Endodermal cell (in vitro differentiated cells): ENCODE measurements around the gene JAKMIP1. TPM values are rescaled to one million over a fixed set of nuclear protein-coding genes. Genes with fewer than 3 reads are reported as not detected.
A peak's percentile ranks its signal among the peaks of the same experiment; 100 is the strongest.

ENCODE experiments used
- DNase-seq: peaks from one replicate; pipeline ENCODE4 v3.0.0-alpha.2; 2017
- H3K27ac ChIP-seq: 2 replicates; pipeline ENCODE4 v1.5.1; 2013; ENCODE audit warnings: mild to moderate bottlenecking, low read depth, low read length, moderate library complexity
- H3K27me3 ChIP-seq: 2 replicates; pipeline ENCODE4 v1.6.1; 2013; ENCODE audit warnings: mild to moderate bottlenecking, low read length, moderate library complexity; ENCODE audit not compliant: insufficient read depth, control insufficient read depth, poor library complexity, severe bottlenecking
- H3K36me3 ChIP-seq: 2 replicates; pipeline ENCODE4 v1.7.0; 2013; ENCODE audit warnings: mild to moderate bottlenecking, low read length, moderate library complexity; ENCODE audit not compliant: control insufficient read depth, insufficient read depth
- H3K4me1 ChIP-seq: one replicate; pipeline ENCODE4 v1.7.0; 2013; ENCODE audit warnings: low read length; ENCODE audit not compliant: control insufficient read depth, insufficient read depth
- H3K4me3 ChIP-seq: 2 replicates; pipeline ENCODE4 v1.5.1; 2013; ENCODE audit warnings: mild to moderate bottlenecking, low read length, moderate library complexity
- H3K9ac ChIP-seq: 2 replicates; pipeline ENCODE4 v1.6.1; 2013; ENCODE audit warnings: mild to moderate bottlenecking, low read length, moderate library complexity; ENCODE audit not compliant: poor library complexity, severe bottlenecking; ENCODE audit errors: extremely low read depth
- H3K9me3 ChIP-seq: 2 replicates; pipeline ENCODE4 v1.6.1; 2013; ENCODE audit warnings: mild to moderate bottlenecking, low read length, moderate library complexity; ENCODE audit not compliant: control insufficient read depth
- H3K27ac Mint-ChIP-seq: 2 replicates; pipeline ENCODE4 v1.8.0; 2020; ENCODE audit warnings: mixed read lengths
- H3K27me3 Mint-ChIP-seq: 2 replicates; pipeline ENCODE4 v1.8.0; 2021; ENCODE audit warnings: mild to moderate bottlenecking, mixed read lengths; ENCODE audit not compliant: insufficient read depth
- H3K36me3 Mint-ChIP-seq: 2 replicates; pipeline ENCODE4 v1.8.0; 2020; ENCODE audit warnings: low read depth, mixed read lengths
- H3K4me1 Mint-ChIP-seq: 2 replicates; pipeline ENCODE4 v1.8.0; 2020; ENCODE audit warnings: mixed read lengths
- H3K4me3 Mint-ChIP-seq: 2 replicates; pipeline ENCODE4 v1.8.0; 2020; ENCODE audit warnings: mild to moderate bottlenecking, moderate library complexity, mixed read lengths
- H3K9me3 Mint-ChIP-seq: 2 replicates; pipeline ENCODE4 v1.8.0; 2020; ENCODE audit warnings: mild to moderate bottlenecking, mixed read lengths
- WGBS, 2 experiments: methylation state at CpG; one replicate each; pipeline versions ENCODE4 v1.1.5 to v1.1.7; 2013; ENCODE audit warnings: missing lambda C conversion rate in 2 of 2, mixed read lengths in 1 of 2; ENCODE audit not compliant: insufficient coverage in 1 of 2, insufficient read length in 1 of 2; 5-methylcytosine and 5-hydroxymethylcytosine counted together
- total RNA-seq, 2 donors: library from RNA; stranded (reverse); fragmentation: NEBNext Ultra II Directional in 1 of 2; extraction: Animal tissue kit (Norgen Biotek cat#: 25700) in 1 of 2; gene quantifications; 2 replicates in 1 of 2; 3 replicates in 1 of 2; pipeline ENCODE4 v1.2.1, GENCODE V29; 2021
- TF ChIP-seq, protein P1 (sequence below): fragments of 200-600 bp; sonication (generic); conservative IDR thresholded peaks from 2 replicates; pipeline ENCODE4 v1.5.0; 2021; ENCODE audit warnings: antibody characterized with exemption, mild to moderate bottlenecking

The JAKMIP1 gene
- total RNA-seq, 2 donors from 2014 or later: 10.4 to 11.2 TPM

DNA sequence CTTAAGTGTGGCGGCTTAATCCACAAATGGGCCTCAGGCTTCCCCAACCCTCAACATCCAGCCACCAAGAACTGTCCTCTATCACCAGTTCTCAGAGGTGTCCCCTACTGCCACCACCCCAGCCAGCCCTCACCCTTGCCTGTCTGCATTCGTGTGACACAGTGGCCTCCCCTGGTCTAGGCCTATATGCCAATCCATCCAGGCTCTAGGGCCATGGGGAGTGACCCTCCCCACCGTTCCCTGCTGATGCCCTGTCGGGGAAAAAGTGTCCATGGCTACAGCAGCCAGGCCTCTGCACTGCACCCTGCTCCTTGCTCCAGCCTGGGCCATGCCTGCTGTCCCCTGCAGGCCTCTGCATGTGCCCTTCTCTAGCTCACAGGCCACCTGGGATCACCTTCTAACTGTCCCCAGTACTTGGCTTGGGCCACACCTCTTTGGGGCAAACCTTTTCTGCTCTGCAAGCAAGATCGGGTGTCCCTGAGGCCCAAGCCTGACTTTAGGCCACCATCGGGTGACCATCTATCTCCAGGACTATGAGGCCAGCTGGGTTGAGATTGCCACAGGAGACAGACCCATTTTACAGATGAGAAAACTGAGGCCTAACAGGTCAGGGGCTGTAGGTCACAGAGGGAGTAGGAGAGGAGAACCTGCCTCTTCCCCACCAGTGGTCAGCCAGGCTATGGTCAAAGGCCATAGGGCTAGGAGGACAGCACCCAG, 75.8 kb downstream of the JAKMIP1 start:
- peak; percentile 41 for DNase-seq
- Mint-ChIP-seq H3K36me3 (no peaks in the 10 kb centered on the region), H3K27me3 (no peaks in the 10 kb centered on the region), H3K4me1 (peaks cover 17% of the 10 kb centered on the region), H3K4me3 (no peak overlapping the region), H3K27ac (no peak overlapping the region), H3K9me3 (no peaks in the 10 kb centered on the region)
- WGBS, 2 experiments: 95 to 97% methylated on average over 6 of the region's 6 CpGs
- Histone ChIP-seq H3K9me3 (no peaks in the 10 kb centered on the region), H3K27me3 (no peaks in the 10 kb centered on the region), H3K36me3 (no peaks in the 10 kb centered on the region), H3K27ac (no peak overlapping the region), H3K4me3 (no peak overlapping the region), H3K9ac (no peak overlapping the region), H3K4me1 (no peaks in the 10 kb centered on the region)
- TF ChIP-seq, protein P1, sequence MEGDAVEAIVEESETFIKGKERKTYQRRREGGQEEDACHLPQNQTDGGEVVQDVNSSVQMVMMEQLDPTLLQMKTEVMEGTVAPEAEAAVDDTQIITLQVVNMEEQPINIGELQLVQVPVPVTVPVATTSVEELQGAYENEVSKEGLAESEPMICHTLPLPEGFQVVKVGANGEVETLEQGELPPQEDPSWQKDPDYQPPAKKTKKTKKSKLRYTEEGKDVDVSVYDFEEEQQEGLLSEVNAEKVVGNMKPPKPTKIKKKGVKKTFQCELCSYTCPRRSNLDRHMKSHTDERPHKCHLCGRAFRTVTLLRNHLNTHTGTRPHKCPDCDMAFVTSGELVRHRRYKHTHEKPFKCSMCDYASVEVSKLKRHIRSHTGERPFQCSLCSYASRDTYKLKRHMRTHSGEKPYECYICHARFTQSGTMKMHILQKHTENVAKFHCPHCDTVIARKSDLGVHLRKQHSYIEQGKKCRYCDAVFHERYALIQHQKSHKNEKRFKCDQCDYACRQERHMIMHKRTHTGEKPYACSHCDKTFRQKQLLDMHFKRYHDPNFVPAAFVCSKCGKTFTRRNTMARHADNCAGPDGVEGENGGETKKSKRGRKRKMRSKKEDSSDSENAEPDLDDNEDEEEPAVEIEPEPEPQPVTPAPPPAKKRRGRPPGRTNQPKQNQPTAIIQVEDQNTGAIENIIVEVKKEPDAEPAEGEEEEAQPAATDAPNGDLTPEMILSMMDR: no peak

DNA sequence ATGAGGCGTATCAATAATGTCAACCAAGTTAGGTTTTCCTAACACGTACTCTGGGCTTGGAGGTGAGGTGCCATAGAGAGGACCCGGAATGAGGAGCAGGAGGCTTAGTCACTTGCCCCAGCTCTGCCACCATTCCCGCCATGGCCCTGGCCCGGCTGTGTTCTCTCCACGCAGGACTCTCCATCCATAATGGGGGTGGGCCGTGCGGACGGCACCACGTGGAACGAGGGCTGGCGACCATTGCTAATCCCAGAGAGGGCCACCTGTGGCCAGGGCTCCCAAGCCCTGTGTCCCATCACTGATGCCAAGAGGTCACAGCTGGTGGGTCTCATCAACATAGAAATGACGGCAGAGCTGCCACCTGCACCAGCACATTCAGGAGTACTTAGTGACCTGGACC, 76.4 kb downstream of the JAKMIP1 start:
- TF ChIP-seq, protein P1: no peak
- no peaks in the 10 kb centered on the region for H3K9me3 Mint-ChIP-seq
- no peak overlapping the region for H3K4me3 Mint-ChIP-seq
- Histone ChIP-seq H3K9ac (no peak overlapping the region), H3K36me3 (no peaks in the 10 kb centered on the region), H3K4me3 (no peak overlapping the region), H3K27me3 (no peaks in the 10 kb centered on the region), H3K9me3 (no peaks in the 10 kb centered on the region), H3K27ac (no peak overlapping the region), H3K4me1 (no peaks in the 10 kb centered on the region)
- peak; percentile 38 for DNase-seq
- no peak overlapping the region for H3K27ac Mint-ChIP-seq
- no peaks in the 10 kb centered on the region for H3K27me3 Mint-ChIP-seq
- peaks cover 19% of the 10 kb centered on the region for H3K4me1 Mint-ChIP-seq
- no peaks in the 10 kb centered on the region for H3K36me3 Mint-ChIP-seq
- WGBS, 2 experiments: 91 to 96% methylated on average over 10 to 13 of the region's 13 CpGs

DNA sequence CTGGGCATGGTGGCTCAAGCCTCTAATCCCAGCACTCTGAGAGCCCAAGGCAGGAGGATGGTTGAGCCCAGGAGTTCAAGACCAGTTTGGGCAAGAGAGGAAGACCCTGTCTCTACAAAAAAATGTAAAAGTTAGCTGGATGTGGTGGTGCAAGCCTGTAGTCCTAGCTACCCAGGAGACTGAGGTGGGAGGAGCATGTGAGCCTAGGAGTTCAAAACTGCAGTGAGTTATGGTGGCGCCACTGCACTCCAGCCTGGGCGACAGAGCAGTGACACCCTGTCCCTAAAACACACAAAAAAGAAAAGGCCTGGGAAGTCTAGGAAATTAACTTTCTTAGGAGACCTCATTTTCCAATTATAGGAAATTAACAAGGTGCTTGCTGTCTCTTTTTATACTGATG, 76.8 kb downstream of the JAKMIP1 start:
- Mint-ChIP-seq H3K9me3 (no peaks in the 10 kb centered on the region), H3K27me3 (no peaks in the 10 kb centered on the region), H3K36me3 (no peaks in the 10 kb centered on the region), H3K27ac (no peak overlapping the region), H3K4me3 (no peak overlapping the region), H3K4me1 (peaks cover 23% of the 10 kb centered on the region)
- no peak overlapping the region for H3K4me3 ChIP-seq
- H3K27ac ChIP-seq: no peak overlapping the region
- no peaks in the 10 kb centered on the region for H3K4me1 ChIP-seq
- 89 to 100% methylated on average over 2 of the region's 2 CpGs for WGBS, 2 experiments
- H3K36me3 ChIP-seq: no peaks in the 10 kb centered on the region
- no peaks in the 10 kb centered on the region for H3K27me3 ChIP-seq
- no peaks in the 10 kb centered on the region for H3K9me3 ChIP-seq
- no peak overlapping the region for H3K9ac ChIP-seq
- peak; percentile 64 for DNase-seq
- TF ChIP-seq, protein P1: no peak
